Muscle of back (tissue), 11 donors: ENCODE measurements around the gene KCND2. TPM values are rescaled to one million over a fixed set of nuclear protein-coding genes. Genes with fewer than 3 reads are reported as not detected.
A peak's percentile ranks its signal among the peaks of the same experiment; 100 is the strongest.
"Not testable (repeated sequence)": the region's sequence is repeated elsewhere in the genome, so short reads cannot be mapped to it uniquely, and the experiment has no call there.

Experiments
- DNase-seq, 3 donors: peaks; one replicate each; pipeline versions ENCODE4 v3.0.0 to v3.0.0-alpha.2; 2013
- polyA plus RNA-seq, 10 donors: library from polyadenylated mRNA; unstranded; fragments of 120-200 nt; gene quantifications; one replicate each; pipeline ENCODE4 v1.2.1, GENCODE V29; 2013; ENCODE audit not compliant: insufficient read length in 10 of 10

KCND2 gene
- polyA plus RNA-seq, 10 donors, result 0.58 to 1.6 (median 1.1) TPM

DNA sequence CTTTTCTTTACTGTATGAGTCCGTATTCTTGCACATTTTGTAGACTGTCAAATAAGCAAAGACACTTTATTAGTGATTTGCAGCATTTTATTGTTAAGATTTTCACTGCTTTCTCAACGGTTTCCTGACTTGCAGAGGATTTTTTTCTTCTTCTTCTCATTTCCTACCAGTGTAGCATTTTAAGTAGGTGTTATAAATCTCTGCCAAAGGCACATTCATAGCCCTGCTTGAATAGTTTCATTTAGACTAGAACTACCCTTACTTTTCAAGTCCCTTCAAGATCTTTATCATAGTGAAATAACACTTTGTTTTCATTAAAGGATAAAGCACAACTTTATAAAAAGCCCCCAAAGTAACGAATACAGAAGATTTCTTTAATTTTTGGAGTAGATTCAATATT, 313.6 kb downstream of the KCND2 start:
- DNase-seq, result no peak

DNA sequence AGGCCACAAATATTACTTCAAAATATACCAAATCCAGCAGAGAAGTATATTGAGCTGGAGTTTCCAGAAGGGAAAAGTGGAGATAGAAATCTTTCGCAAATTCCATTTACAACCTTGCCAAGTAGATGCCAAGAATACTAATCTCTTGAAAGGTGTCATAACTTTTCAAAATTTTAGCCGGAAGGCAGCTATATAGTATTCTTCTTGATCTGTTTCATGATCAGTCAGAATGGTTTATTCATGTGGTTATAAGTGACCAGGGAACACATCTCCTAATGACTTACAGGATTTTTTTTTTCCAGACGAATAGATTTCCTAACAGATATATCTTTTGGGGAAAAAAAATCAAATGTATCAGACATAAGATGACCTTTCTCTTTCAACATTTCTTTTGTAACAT, 314.3 kb downstream of the KCND2 start:
- no peak for DNase-seq

DNA sequence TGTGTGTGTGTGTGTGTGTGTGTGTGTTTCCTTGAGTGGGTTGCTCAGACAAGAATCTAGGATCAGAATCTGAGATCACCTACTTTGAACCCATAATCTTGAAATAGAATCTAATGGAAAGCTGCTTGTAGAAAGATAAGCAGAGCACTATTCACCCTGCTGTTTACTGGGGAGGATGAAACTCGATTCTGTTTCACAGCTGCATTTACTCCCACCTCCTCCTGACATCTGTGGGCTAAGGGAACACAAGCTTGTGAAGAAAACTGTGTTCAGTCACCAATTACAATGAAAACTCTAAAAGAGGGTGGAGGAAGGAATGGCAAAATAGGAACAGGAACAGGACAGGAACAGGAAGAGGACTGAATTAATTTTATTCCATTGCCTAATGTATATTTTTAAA, 315.4 kb downstream of the KCND2 start:
- no peak for DNase-seq

DNA sequence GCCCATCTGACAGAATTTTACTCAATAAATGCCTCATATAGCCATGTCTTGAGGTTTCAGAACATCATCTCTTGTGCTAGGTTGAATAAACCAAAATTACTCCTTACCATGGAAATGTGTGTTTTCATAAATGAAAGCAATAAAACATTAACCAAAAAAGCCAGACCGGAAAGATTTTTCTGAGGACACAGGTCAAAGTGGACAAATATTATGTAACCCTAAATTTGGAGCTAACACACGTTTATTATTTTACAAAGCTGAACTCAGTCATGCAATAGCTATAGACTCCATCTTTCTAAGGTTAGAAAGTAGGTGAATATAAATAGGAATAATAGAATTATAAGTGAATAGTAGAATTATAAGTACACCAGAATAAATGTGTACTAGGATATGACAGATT, 315.9 kb downstream of the KCND2 start:
- no peak for DNase-seq

DNA sequence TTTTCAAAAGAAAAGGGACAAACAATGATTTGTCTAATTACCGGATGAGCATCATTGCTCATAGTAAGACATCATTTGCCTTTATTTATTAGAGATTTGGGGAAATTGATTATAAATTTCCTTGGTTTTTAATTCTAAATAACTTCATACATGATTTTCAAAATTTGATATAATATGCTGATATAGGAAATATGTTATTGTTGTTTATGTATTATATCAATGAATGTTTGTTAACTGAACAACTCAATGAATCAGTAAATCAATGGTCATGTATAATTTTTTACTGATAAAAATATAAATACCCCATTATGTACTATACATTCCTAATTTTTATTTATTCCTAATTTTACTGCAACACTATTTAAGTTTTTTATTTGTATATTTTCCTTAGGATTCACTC, 327.6 kb downstream of the KCND2 start:
- no peak for DNase-seq

DNA sequence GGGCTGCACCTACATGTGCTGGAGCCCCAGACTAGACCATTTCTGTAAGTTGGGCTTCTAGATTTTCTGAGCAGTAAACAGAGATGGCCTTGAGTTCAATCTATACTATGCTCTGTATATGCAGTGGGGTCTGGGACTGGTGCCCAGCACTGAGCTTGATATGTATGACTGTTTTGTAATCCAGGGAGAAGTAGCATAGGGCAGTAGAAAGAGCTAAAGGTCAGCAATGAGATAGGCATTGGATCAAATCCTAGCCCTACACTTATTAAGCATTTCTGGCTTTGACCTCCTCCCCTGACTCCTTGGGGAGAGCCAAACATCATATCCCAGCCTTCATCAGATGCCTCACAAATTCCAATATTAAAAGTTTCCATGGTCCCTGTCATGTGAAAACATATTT, 330.4 kb downstream of the KCND2 start:
- no peak for DNase-seq

DNA sequence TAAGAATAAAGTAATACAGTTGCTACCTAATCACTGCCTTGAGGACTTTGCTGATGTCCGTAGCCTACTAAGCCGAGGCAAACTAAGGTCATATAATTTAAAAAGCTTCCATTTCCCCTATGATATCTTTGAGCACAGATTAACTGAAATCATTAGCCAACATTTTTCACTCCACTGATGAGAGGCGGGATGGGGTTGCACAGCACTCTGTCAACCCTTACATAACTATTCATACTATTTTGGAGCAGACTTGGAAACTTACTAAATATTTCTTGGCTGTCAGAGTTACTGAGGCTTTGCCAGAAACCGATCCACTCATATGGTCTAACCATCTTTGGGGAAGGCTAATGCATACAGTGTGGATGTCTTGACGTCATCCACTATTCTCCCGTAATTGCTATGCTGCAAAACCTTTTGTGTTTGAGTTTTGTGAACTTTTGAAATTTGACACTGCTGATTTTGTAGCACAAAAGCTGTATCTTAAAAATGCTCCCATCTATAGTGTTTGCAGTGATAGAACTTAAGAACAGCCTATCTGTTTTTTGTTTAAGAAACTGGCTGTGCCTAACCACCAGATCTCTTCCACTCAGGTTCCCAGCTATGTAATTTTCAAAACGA, 336.3 kb downstream of the KCND2 start:
- DNase-seq, result peak in 2 of 3 donors; percentile 15

DNA sequence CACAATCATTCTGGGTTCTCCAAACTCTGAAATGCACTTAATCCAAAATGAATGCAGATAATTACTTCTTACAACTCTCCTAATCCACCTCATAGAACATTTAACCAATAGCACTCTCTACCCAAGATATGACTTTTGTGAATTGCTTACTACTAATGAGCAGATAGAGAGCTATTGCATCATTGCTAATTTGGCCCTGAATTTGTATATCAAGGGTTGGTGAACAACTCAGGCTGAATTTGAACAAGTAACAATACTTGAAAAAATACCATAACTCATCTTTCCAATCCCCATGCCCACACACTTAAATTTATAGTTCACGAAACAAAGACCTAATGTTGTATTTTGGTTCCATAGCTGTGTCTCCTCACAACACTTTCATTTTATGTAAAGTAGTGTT, 339.0 kb downstream of the KCND2 start:
- DNase-seq, result no peak

DNA sequence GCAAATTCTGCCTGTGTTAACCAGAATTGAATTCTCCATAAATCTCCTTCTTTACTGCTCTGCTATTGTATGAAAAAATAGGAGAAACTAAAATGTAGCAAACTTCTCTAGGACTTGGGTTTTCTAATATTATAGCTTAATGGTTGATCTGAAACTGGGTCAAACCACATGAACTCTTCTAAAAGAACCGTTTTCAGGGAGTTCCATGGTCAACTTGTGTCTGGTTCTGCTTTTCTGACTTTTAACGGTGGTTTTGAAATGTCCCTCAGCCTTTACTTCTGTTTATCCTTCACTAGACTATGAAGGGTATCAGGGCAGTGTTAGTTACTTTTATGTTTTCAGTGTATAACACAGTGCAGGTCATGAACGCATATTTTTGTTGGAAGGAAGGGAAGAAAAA, 342.7 kb downstream of the KCND2 start:
- no peak for DNase-seq

DNA sequence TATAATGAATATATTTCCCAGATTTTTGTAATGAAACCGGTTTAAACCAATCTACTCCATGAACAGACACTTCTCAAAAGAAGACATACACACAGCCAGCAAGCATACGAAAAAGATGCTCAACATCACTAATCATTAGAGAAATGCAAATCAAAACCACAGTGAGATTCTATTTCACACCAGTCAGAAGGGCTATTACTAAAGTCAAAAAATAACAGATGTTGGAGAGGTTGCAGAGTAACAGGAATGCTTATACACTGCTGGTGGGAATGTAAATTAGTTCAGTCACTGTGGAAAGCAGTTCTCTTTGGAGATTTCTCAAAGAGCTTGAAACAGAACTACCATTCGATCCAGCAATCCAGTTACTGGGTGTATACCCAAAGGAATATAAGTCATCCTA, 344.3 kb downstream of the KCND2 start:
- DNase-seq, result no peak

DNA sequence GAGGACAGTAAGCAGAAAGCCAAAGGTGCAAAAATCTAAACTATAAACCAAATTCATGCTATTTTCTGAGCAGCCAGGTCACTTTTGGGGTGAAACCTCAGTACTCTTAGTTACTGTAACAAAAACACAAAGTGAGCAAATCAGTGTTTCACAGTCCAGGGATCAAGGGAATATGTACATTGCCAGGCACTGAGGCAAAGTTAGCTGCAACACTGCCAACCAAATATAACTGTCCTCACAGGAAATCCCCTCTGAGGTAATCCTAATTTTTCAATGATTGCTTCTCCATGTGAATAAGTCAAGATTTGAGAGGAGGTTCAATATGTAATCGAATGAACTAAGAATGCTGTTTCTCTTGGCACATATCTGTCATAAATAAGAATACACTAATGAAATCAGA, 355.3 kb downstream of the KCND2 start:
- peak in 2 of 3 donors; percentile 47 to 66 for DNase-seq

DNA sequence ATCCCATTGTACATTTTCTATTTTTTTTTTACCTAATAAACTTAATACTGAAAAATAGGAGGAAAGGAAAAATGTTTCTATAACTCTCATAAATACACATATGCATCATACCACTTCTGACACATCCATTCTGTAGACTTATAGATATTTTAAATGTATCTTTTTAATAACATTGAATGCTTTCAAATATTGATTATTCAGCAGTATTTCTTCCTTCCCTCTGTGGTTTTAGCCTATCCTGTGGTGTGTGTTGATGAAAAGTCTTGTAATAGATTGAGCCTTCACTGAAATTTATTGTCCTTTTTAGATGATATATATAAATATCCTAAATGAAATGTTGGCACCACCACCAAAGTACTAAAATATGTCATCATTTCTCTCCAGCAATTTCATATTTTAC, 366.9 kb downstream of the KCND2 start:
- DNase-seq, result no peak

DNA sequence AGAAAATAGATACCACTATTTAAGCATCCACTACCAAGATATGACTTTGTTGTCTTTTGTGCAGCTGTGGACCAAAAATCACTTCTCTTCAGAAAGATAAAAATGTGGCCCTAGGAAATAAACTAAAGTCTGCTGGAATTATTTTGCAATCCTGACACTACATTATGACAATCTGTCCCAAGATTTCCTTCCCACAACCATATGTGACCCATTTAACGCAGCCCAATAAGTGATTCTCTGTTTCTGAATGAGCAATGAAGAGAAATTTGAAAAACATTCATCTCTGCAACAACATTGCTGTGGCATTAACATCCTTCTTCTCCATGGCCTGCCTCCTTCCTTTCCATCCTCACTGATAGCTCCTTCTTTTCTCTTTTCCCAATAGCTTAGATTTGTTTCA, 373.0 kb downstream of the KCND2 start:
- no peak for DNase-seq

DNA sequence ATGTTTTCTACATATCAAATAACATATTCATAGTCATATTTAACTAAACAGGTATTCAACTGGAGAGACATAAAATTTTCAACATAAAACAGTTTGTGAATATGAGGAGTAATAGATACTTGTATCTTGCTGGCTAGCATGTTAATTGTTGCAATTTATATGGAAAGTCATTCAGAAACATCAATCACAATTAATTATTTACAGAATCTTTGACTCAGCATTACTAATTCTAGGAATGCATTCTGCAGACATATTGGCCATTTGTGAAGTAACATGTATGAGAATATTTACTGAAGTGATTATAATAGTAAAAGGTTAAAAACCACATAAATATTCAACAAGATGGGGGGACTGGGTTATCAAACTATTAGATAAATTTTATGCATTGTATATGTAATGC, 381.3 kb downstream of the KCND2 start:
- no peak for DNase-seq

DNA sequence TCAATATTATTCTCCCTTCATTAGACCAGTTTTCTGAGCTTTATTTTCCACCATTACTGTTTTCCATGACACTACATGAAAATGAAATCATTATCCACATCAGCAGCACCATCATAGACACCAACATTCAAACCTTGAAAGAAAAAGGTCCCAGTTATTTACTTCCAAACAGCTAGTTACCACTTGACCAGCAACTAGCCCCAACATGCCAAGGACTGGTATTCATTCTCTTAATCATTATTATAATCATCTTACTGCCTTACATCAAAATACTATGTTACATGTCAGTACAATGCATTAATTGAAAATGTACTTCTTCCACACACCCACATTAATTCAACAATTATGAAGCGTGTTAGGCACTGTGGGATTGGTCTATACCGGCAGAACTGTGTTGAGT, 385.5 kb downstream of the KCND2 start:
- DNase-seq, result no peak

DNA sequence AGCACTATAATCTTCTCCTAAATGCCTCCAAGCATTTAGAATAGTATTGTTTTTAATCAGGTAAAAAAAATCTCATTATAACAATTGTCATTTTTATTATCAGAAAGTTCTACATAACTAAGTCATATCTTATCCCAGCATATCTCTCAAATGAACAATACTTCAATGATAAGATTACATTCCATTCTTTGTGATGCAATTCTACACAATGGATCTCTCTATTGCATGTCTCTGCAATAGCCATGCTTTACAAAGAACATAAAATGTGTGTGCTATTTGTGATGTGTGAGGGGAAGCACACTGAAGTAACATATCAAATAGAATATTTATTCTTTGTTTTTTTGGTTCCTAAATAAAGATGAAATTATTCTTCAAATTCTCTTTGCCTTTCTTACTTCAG, 389.3 kb downstream of the KCND2 start:
- DNase-seq, result no peak

DNA sequence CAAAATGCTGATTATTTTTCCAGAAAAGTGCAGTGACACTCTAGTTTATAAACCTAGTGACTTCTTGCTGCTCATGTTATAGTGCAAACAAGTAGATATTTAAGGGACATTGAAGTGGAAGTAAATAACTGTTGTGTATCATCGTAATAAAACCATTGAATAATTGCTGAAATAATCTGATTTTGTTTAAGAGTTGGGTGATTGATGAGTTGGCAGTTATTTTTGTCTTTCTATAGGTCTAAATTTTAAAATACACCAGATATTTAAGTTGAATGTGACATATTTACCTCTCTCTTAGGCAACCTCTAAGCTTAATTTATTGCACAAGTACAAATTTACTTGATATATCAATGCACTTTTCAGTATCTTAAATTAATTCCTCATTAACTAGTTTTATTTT, 392.1 kb downstream of the KCND2 start:
- DNase-seq, result no peak

DNA sequence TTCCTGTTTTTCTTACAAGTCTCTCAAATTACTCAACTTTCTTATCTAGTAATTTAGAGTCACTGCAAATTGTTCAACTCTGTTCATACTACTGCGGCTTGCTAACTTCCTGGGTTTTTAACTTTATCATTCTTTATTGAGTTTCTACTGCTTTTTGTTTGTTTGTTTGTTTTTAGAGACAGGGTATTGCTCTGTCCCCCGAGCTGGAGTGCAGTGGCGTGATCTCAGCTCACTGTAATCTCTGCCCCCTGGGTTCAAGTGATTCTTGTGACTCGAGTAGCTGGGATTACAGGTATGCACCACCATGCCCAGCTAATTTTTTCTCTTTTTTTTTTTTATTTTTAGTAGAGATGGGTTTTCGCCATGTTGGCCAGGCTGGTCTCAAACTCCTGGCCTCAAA, 402.1 kb downstream of the KCND2 start:
- DNase-seq, result no peak

DNA sequence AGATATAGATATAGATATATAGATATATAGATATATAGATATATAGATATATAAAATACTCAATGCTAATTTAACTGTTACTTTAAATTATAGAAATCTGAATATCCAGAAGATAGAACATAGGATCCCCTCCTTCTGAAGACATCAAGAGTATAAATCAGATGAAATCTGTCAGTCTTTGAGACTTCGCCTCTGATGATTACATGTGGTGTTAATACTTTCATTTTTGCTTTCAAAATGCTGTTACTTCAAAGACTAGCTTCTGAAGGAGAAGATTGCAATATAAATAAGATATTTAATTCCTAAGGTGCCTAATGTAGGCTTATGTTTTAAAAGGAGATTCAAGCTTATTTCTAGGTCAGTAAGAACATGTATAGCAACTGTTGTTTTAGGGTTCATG, 404.6 kb downstream of the KCND2 start:
- DNase-seq, result no peak

DNA sequence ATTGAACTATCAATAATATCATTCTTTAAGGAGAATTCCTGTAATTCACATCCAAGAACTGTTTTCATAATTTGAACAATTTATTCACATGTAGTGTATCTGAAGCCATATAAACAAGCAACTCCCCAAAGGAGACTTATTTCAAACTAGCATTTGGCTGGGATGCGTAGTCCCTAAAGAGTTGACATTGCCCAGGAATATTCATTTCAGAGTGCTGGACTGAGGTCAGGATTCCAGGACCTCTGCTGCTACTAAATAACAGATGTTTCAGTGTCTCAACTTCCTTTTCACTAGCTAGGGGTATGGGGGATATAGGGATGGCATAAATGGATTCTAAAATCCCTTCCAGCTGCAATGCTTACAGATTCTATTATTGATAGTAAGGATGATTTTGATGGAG, 408.0 kb downstream of the KCND2 start:
- DNase-seq, result peak; percentile 34 to 78 (median 49)

DNA sequence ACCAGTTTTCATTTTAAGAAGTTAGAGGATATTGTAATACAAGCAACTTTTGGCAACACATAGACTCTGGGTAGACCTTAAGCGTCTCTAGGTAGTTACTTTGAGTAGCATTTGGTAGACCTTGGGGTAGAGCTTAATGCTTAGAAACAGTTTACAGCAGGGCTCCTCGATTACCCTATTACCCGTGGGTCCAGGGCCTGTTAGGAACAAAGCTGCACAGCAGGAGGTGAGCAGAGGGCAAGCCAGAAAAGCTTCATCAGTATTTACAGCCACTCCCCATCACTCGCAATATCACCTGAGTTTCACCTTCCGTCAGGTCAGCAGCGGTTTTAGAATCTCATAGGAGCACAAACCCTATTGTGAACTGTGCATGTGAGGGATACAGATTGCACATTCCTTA, 411.5 kb downstream of the KCND2 start:
- DNase-seq, result no peak

DNA sequence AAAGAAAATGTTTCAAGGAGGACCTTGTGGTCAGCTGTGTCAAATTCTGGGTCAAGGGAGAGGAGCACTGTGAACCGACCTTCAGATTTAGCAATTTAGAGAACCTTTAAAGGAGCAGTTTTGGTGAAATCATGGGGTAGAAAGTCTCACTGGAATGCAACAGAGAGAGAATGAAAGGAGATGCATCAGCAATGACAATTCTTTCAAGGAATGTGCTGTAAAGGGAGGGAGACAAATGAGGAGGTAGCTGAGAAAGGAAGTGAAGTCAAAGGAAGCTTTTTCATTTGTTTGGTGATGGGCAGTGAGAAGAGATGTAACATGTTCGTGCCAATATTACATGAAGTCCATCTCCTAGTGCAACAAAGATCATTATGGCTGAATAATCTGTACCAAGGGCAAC, 418.9 kb downstream of the KCND2 start:
- no peak for DNase-seq

DNA sequence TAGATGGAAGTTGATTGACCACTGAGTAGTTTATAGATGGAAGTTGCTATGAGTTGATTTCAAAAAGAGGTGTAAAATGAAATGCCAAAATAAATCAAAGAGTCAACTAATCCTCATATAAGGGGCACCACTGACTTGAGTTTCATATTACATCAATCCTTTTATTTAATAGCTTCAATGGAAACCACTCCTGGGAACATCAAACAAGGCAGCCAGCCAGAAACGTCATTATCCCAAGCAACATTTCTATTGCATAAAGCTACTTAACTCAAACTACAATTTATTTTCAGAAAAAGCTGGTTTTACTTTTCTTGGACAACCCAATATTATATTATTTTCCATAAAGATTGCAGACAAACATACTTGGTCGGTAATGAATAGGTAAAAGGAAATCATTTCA, 422.9 kb downstream of the KCND2 start:
- peak in 1 of 3 donors; percentile 23 for DNase-seq

DNA sequence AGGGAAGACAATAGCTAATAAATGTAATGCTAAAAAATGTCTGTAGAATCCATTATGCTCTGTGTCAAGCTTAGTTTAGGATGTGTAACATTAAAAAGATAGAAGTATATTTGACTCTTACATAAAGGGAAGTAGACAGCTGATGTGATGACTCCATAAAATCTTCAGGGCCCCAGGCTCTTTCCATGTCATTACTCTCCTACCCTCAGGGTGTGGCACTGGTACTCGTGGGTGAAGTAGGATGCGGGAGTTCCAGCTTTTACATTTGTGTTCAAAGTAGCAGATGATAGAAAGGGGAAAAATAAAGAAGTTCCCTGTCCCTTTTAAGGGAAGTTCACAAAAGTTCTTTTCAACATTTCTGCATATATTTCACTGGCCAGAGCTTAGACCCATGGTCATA, 427.8 kb downstream of the KCND2 start:
- no peak for DNase-seq

DNA sequence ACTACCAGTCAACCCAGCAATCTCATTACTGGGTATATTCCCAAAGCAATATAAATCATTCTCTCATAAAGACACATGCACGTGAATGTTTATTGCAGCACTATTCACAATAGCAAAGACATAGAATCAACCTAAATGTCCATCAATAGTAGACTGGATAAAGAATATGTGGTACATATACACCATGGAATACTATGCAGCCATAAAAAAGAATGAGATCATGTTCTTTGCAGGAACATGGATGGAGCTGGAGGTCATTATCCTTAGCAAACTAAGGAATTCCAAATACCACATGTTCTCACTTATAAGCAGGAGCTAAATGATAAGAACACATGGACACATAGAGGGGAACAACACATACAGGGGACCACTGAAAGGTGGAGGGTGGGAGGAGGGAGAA, 429.4 kb downstream of the KCND2 start:
- not testable (repeated sequence) for DNase-seq
